Left lung (tissue), 10 donors: ENCODE measurements around the gene LRRC18. TPM values are rescaled to one million over a fixed set of nuclear protein-coding genes. Genes with fewer than 3 reads are reported as not detected.

Experiments
- ATAC-seq: fragments of 200-7000 bp; cut with Tn5 transposase; one replicate; pipeline ENCODE4 v1.9.1; 2020; ENCODE audit warnings: moderate library complexity
- DNase-seq, 4 donors: peaks; one replicate each; pipeline ENCODE4 v3.0.0-alpha.2; 2013 to 2020
- H3K27ac ChIP-seq, 2 donors: fragments of 200-600 bp; sonication (generic) in 1 of 2; one replicate each; pipeline versions ENCODE4 v1.5.0 to v1.8.0; 2020 to 2021
- H3K27me3 ChIP-seq, 2 donors: fragments of 200-600 bp; sonication (generic) in 1 of 2; one replicate each; pipeline versions ENCODE4 v1.5.0 to v1.8.0; 2020 to 2021
- H3K36me3 ChIP-seq, 2 donors: fragments of 200-600 bp; sonication (generic) in 1 of 2; one replicate each; pipeline versions ENCODE4 v1.5.0 to v1.8.0; 2020 to 2021
- H3K4me1 ChIP-seq, 2 donors: fragments of 200-600 bp; one replicate each; pipeline ENCODE4 v1.8.0; 2021
- H3K4me3 ChIP-seq, 2 donors: fragments of 200-600 bp; sonication (generic) in 1 of 2; one replicate each; pipeline versions ENCODE4 v1.5.0 to v1.8.0; 2020 to 2021; ENCODE audit warnings: mild to moderate bottlenecking in 1 of 2
- H3K9me3 ChIP-seq, 2 donors: fragments of 200-600 bp; sonication (generic) in 1 of 2; one replicate each; pipeline versions ENCODE4 v1.5.0 to v1.8.0; 2020 to 2021
- CTCF ChIP-seq, 2 donors: fragments of 200-600 bp; sonication (generic) in 1 of 2; IDR thresholded peaks; one replicate each; pipeline versions ENCODE4 v1.5.0 to v1.8.0; 2021; ENCODE audit warnings: antibody characterized with exemption in 2 of 2
- intact Hi-C, 2 donors: fragments of 100-400 bp; cut with DNase I; formaldehyde crosslinking; loops; one replicate each; pipeline versions ENCODE4 v1.11.2 to v1.14.2; 2022
- microRNA-seq, 2 donors: library from miRNA; unstranded; fragments of <30 nt; microRNA quantifications; one replicate each; pipeline ENCODE4, GENCODE V29; 2019
- polyA plus RNA-seq, 6 donors: library from polyadenylated mRNA; unstranded; fragments of 120-200 nt; gene quantifications; one replicate each; pipeline ENCODE4 v1.2.1, GENCODE V29; 2013; ENCODE audit not compliant: insufficient read length in 6 of 6
- total RNA-seq, 2 donors: library from RNA; stranded (reverse); fragmentation: NEBNext Ultra II Directional; extraction: Animal tissue kit (Norgen Biotek cat#: 25700); gene quantifications; one replicate each; pipeline ENCODE4 v1.2.1, GENCODE V29; 2021
- donor health status: DM: no; HTN: yes; CAD: no.
- donor health status: DM: no; HTN: no; CAD: no.

LRRC18 gene
- total and polyA plus RNA-seq, 8 donors, result 0.50 to 2.1 (median 1.4) TPM

DNA sequence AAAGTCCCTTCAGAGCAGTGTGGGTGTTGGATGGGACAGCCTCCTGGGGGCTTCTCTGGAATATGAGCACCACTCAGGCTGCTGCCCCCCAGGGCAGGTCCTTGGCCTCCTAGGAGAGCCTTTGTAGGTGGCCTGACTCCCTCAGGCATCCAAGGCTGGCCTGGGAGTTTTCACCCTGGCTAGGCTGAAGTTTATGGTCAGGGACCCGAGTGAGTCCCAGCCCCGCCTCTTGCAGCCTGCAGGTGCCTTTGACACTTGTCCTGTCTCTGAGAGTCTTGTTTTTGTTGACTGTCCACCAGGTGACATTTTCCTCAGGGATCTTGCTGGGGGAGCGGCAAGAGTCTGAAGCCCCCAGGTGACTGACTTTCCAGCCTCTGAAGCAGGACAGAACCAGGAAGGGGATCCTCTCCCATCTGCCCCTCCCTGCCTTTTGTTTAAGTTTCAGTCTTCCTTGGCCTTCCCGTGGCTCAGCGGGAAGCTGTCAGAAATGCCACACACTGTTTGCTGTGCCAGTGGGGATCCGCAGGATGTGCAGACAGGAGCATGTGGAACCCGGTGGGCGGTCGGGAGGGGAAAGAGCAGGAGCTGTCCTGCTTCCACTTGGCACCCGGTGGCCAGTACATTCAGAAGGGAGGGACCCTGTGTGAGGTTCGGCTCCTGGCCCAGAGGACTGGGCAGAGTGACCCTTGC, 59.5 kb downstream of the LRRC18 start:
- no peak for DNase-seq
- no peak for TF ChIP-seq CTCF (IDR thresholded peaks at IDR 0.05)
- intact Hi-C loops, result no loop called here

DNA sequence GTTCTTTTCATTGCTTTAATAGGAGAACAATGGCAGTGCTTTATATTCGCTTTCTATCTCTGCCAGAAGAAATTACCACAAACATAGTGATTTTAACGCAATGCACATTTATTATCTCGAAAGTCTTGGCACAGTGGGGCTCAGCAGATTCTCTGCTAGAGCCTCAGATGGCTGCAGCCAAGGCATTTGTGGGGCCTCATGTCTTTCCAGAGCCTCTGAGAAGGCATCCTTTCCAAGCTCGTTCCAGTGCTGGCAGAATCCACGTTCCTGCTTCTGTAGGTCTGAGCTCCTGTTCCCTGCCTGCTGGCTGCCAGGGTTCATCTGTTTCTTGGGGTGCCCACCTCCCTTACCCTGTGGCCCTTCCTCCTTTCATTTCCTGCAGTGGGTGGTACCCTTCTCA, 60.2 kb downstream of the LRRC18 start:
- intact Hi-C loops, result no loop called here
- DNase-seq (no peak), ATAC-seq (no peak)
- TF ChIP-seq CTCF (IDR thresholded peaks at IDR 0.05), result no peak
- Histone ChIP-seq H3K36me3 (peaks cover 0 to 17% of the 10 kb centered on the region in 2 donors), H3K4me1 (no peaks in the 10 kb centered on the region), H3K27me3 (no peaks in the 10 kb centered on the region), H3K27ac (no peak overlapping the region), H3K4me3 (no peak overlapping the region), H3K9me3 (no peaks in the 10 kb centered on the region)

More for the DNA sequence above, 59.5 kb downstream of the LRRC18 start:
- no peak overlapping the region for H3K27ac ChIP-seq
- H3K9me3 ChIP-seq, result no peaks in the 10 kb centered on the region
- no peak overlapping the region for H3K4me3 ChIP-seq
- H3K4me1 ChIP-seq, result no peaks in the 10 kb centered on the region
- no peaks in the 10 kb centered on the region for H3K27me3 ChIP-seq
- H3K36me3 ChIP-seq, result peaks cover 0 to 17% of the 10 kb centered on the region in 2 donors
- ATAC-seq, result no peak

DNA sequence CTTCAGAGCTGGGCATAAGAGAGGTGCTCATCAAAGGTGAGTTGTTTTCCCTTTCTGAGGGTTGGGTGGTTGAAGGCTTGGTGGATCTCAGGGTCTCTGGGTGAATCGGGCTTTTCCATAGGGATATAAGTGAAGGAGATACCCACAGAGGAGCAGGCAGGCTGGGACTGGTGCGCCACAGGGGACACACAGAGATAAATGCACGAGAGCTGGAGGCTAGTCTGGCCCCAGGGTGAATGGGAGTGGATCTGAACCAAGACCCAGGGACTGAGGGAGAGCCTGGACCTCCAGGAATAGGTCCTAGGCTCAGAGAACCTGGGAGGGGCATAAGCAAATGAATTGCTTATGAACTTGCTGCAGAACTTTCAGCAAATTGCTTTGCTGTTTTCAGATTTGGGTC, 61.5 kb downstream of the LRRC18 start:
- intact Hi-C loops, result no loop called here
- ATAC-seq, result no peak
- peaks cover 0 to 17% of the 10 kb centered on the region in 2 donors for H3K36me3 ChIP-seq

GRCh38 chr10:48872234-48872633, 67.4 kb downstream of the LRRC18 start:
- H3K36me3 ChIP-seq, result peaks cover 0 to 4% of the 10 kb centered on the region in 2 donors
- intact Hi-C loops, result no loop called here
- no peak overlapping the region for H3K27ac ChIP-seq
- no peak for DNase-seq
- TF ChIP-seq CTCF (IDR thresholded peaks at IDR 0.05), result no peak
- ATAC-seq, result no peak
- no peaks in the 10 kb centered on the region for H3K27me3 ChIP-seq
- H3K9me3 ChIP-seq, result no peaks in the 10 kb centered on the region
- H3K4me3 ChIP-seq, result no peak overlapping the region
- no peaks in the 10 kb centered on the region for H3K4me1 ChIP-seq

More for the DNA sequence above, 61.5 kb downstream of the LRRC18 start:
- no peaks in the 10 kb centered on the region for H3K9me3 ChIP-seq
- H3K27me3 ChIP-seq, result no peaks in the 10 kb centered on the region
- DNase-seq, result no peak
- H3K27ac ChIP-seq, result no peak overlapping the region
- no peak for TF ChIP-seq CTCF (IDR thresholded peaks at IDR 0.05)
- no peak overlapping the region for H3K4me3 ChIP-seq
- no peaks in the 10 kb centered on the region for H3K4me1 ChIP-seq

Small RNA genes within 50 kb of the gene (microRNA-seq; reads per million reads assigned to microRNA genes)
- gene MIR4294, result 0 reads per million in 2 donors

Other genes with a start within 250 kb of the LRRC18 start
- 10 to 100 TPM; 11.0 to 13.2 TPM for gene VSTM4, start 175.7 kb upstream of the LRRC18 start, total RNA-seq
- gene VSTM4, start 175.7 kb upstream of the LRRC18 start, polyA plus RNA-seq, result 10 to 100 TPM; 28.3 to 36.9 (median 32.4) TPM
- gene FAM170B, start 194.2 kb upstream of the LRRC18 start, total RNA-seq, result under 1 TPM in 1 of 2 donors, not detected in 1; 0.26 TPM
- gene FAM170B, start 194.2 kb upstream of the LRRC18 start, polyA plus RNA-seq, result not detected
- 10 to 100 TPM; 19.4 to 46.9 TPM for gene TMEM273, start 248.6 kb upstream of the LRRC18 start, total RNA-seq
- gene TMEM273, start 248.6 kb upstream of the LRRC18 start, polyA plus RNA-seq, result 1 to 10 TPM; 5.5 to 9.8 (median 6.3) TPM